IPS DF 6.9 (cell line): ENCODE measurements around the gene DPM2.

ENCODE experiments used
- DNase-seq: peaks from one replicate; pipeline ENCODE4 v3.0.0-alpha.2; 2013; ENCODE audit warnings: low read depth, low spot score
- H3K27ac ChIP-seq: one replicate; pipeline ENCODE4 v1.5.1; 2013; ENCODE audit warnings: low read length, control low read depth
- H3K27me3 ChIP-seq: 2 replicates; pipeline ENCODE4 v1.6.1; 2013; ENCODE audit warnings: mild to moderate bottlenecking, low read length; ENCODE audit not compliant: control insufficient read depth, insufficient read depth
- H3K36me3 ChIP-seq: 2 replicates; pipeline ENCODE4 v1.6.1; 2013; ENCODE audit warnings: low read length; ENCODE audit not compliant: control insufficient read depth, insufficient read depth
- H3K4me1 ChIP-seq: 2 replicates; pipeline ENCODE4 v1.6.1; 2013; ENCODE audit warnings: low read length; ENCODE audit not compliant: control insufficient read depth, insufficient read depth
- H3K4me3 ChIP-seq: 2 replicates; pipeline ENCODE4 v1.5.1; 2013; ENCODE audit warnings: mild to moderate bottlenecking, low read length
- H3K9me3 ChIP-seq: 2 replicates; pipeline ENCODE4 v1.6.1; 2013; ENCODE audit warnings: low read length, inconsistent platforms; ENCODE audit not compliant: control insufficient read depth, insufficient read depth
- WGBS: extraction: QIAGEN DNeasy Blood & Tissue Kit; methylation state at CpG from one replicate; pipeline ENCODE4 v1.1.7; 2013; ENCODE audit warnings: mixed read lengths, missing lambda C conversion rate; ENCODE audit not compliant: insufficient read length, insufficient coverage; 5-methylcytosine and 5-hydroxymethylcytosine counted together

DPM2 gene

GRCh38 chr9:127971357-127972235 is 33.9 kb upstream of the DPM2 start:
- no peak for DNase-seq
- H3K4me3 ChIP-seq = no peak overlapping the region

GRCh38 chr9:127970401-127971313 is 33.0 kb upstream of the DPM2 start:
- no peak overlapping the region for H3K4me3 ChIP-seq
- WGBS = no CpG with 5 or more reads among the region's 16 CpGs
- H3K4me1 ChIP-seq = peaks cover 24% of the 10 kb centered on the region
- no peaks in the 10 kb centered on the region for H3K9me3 ChIP-seq
- no peak overlapping the region for H3K27ac ChIP-seq
- no peaks in the 10 kb centered on the region for H3K36me3 ChIP-seq
- no peak for DNase-seq
- no peaks in the 10 kb centered on the region for H3K27me3 ChIP-seq

More at GRCh38 chr9:127971357-127972235, 33.9 kb upstream of the DPM2 start:
- no peaks in the 10 kb centered on the region for H3K36me3 ChIP-seq
- peaks cover 23% of the 10 kb centered on the region for H3K4me1 ChIP-seq
- no peak overlapping the region for H3K27ac ChIP-seq
- no peaks in the 10 kb centered on the region for H3K27me3 ChIP-seq
- WGBS = no CpG with 5 or more reads among the region's 20 CpGs
- no peaks in the 10 kb centered on the region for H3K9me3 ChIP-seq

- H3K27ac ChIP-seq = no peak overlapping the region
- no peaks in the 10 kb centered on the region for H3K27me3 ChIP-seq
- no peaks in the 10 kb centered on the region for H3K9me3 ChIP-seq
- peaks cover 25% of the 10 kb centered on the region for H3K4me1 ChIP-seq
- WGBS = no CpG with 5 or more reads among the region's 10 CpGs
- no peak for DNase-seq
- H3K4me3 ChIP-seq = no peak overlapping the region
- no peaks in the 10 kb centered on the region for H3K36me3 ChIP-seq
These were observed 31.2 kb upstream of the DPM2 start for GRCh38 chr9:127968700-127969383.

GRCh38 chr9:127968042-127968441 is 30.4 kb upstream of the DPM2 start:
- no peaks in the 10 kb centered on the region for H3K9me3 ChIP-seq
- no CpG with 5 or more reads among the region's 3 CpGs for WGBS
- DNase-seq = no peak
- no peak overlapping the region for H3K4me3 ChIP-seq
- peaks cover 27% of the 10 kb centered on the region for H3K4me1 ChIP-seq
- no peak overlapping the region for H3K27ac ChIP-seq
- H3K27me3 ChIP-seq = no peaks in the 10 kb centered on the region
- H3K36me3 ChIP-seq = no peaks in the 10 kb centered on the region

- no CpG with 5 or more reads among the region's 9 CpGs for WGBS
- H3K36me3 ChIP-seq = no peaks in the 10 kb centered on the region
- H3K4me3 ChIP-seq = no peak overlapping the region
- DNase-seq = no peak
- H3K4me1 ChIP-seq = peaks cover 26% of the 10 kb centered on the region
- H3K9me3 ChIP-seq = no peaks in the 10 kb centered on the region
- H3K27me3 ChIP-seq = no peaks in the 10 kb centered on the region
- no peak overlapping the region for H3K27ac ChIP-seq
These were observed 29.6 kb upstream of the DPM2 start for GRCh38 chr9:127967151-127967809.

GRCh38 chr9:127966416-127967150 is 28.9 kb upstream of the DPM2 start:
- no peak for DNase-seq
- Histone ChIP-seq H3K4me3 (no peak overlapping the region), H3K36me3 (no peaks in the 10 kb centered on the region), H3K9me3 (no peaks in the 10 kb centered on the region), H3K4me1 (peaks cover 23% of the 10 kb centered on the region), H3K27ac (no peak overlapping the region), H3K27me3 (no peaks in the 10 kb centered on the region)
- no CpG with 5 or more reads among the region's 8 CpGs for WGBS

- Histone ChIP-seq H3K36me3 (no peaks in the 10 kb centered on the region), H3K4me1 (peaks cover 21% of the 10 kb centered on the region), H3K27ac (no peak overlapping the region), H3K27me3 (no peaks in the 10 kb centered on the region), H3K9me3 (no peaks in the 10 kb centered on the region), H3K4me3 (no peak overlapping the region)
- WGBS = no CpG with 5 or more reads among the region's 6 CpGs
- no peak for DNase-seq
These were observed 28.3 kb upstream of the DPM2 start for GRCh38 chr9:127965953-127966352.

GRCh38 chr9:127963359-127964064 is 25.9 kb upstream of the DPM2 start:
- Histone ChIP-seq H3K36me3 (no peaks in the 10 kb centered on the region), H3K27me3 (no peaks in the 10 kb centered on the region), H3K27ac (no peak overlapping the region), H3K4me3 (no peak overlapping the region), H3K4me1 (peaks cover 19% of the 10 kb centered on the region; the same call in 1 of the 2 replicates), H3K9me3 (no peaks in the 10 kb centered on the region)
- no CpG with 5 or more reads among the region's 19 CpGs for WGBS
- no peak for DNase-seq

GRCh38 chr9:127963041-127963358 is 25.3 kb upstream of the DPM2 start:
- Histone ChIP-seq H3K27me3 (no peaks in the 10 kb centered on the region), H3K4me1 (peaks cover 16% of the 10 kb centered on the region; the same call in 1 of the 2 replicates), H3K4me3 (no peak overlapping the region), H3K27ac (no peak overlapping the region), H3K9me3 (no peaks in the 10 kb centered on the region), H3K36me3 (no peaks in the 10 kb centered on the region)
- DNase-seq = no peak
- no CpG with 5 or more reads among the region's 3 CpGs for WGBS
